Activated T-cell treated with anti-CD3 and anti-CD28 coated beads, Interleukin-2, amount 50 U/mL, for 48 hours (primary cell): ENCODE measurements around the gene GJD2.

Source experiments
- DNase-seq, 2 experiments: peaks; one replicate each; pipeline ENCODE4 v3.0.0-alpha.2; 2020

Gene GJD2

DNA sequence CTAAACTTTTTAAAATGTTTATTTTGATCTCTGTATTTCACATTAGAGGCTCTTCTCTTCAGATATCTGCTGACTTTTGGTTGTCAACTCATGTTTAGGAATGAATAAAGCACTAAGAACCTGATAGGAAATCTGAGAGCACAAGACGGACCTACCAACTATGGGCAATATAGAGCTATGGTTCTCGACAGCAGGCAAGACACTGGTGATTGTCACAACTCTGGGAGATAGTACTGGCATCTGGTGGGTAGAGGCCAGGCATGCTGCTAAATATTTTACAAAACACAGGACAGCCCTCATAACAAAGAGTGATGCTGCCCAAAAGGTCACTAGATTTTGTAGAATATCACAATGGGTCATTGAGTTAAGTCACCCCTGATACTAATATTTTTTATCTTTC is 17.5 kb upstream of the GJD2 start:
- DNase-seq: no peak

DNA sequence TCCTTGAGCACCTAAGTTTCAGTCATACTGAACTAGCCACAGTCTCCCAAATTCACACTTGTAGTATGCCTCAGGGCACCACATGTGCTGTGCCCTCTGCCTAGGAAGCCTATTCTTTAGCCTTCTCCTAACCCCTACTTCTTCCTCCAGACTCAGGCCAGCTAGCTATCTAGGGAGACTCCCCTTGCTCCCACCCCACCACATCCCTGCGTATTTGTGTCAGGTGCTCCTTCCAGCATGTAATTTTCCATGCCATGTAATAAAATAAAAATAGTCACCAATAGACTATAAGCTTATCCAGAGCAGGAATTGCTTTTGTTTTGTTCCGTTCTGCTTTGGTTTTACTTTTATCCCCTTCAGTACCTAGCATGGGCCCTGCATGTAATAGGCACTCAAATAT is 14.9 kb upstream of the GJD2 start:
- DNase-seq: no peak

DNA sequence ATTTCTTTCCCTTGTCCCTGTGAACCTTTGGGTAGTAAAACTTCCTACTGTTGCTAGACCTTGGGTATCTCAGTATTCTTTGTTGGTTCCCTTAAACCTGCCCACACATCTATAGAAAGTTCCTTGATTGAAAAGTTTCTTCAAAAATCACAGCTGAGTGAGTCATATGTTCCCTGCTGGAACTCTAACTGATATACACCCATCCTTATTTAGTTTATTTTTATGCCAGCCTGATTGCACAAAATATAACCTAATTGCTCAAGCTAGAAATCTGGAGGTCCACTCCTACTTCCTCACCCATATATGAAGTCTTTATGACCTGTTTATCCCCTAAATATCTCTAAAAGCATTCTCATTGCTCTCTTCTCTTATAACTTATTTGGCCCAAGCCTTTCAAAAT is 13.7 kb upstream of the GJD2 start:
- DNase-seq: no peak

DNA sequence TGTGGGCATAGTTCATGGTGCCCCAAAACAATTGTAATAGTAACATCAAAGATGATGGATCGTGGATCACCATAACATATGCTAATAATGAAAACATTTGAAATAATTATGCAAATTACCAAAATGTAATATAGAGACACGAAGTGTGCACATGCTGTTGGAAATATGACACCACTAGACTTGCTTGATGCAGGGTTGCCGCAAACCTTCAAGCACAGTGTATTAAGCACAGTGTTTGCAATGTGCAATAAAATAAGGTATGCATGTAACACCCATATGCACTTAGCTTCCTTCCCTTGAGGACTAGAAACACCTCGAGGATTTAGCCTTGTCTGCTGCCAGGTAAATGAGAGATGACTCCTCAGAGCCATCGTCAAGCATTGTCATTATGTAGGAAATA is 10.9 kb upstream of the GJD2 start:
- DNase-seq: no peak

DNA sequence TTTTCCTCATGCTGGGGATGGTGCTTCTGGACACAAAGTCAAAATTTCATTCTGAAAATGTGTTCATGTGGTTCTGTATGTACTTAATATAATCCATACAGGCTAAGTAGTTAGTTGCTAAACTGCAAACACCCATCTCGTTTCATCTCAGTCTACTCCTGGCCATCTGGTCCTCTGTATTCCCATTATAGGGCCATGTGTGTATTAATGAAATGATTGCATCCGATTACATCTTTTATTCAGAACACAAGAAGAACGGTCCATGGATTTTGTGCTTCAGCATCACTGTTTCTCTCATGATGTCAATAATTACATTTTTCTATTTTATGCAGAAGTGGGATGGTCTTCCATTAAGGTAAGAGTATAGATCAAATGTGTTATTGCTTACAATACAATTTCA is 6.1 kb upstream of the GJD2 start:
- no peak for DNase-seq

DNA sequence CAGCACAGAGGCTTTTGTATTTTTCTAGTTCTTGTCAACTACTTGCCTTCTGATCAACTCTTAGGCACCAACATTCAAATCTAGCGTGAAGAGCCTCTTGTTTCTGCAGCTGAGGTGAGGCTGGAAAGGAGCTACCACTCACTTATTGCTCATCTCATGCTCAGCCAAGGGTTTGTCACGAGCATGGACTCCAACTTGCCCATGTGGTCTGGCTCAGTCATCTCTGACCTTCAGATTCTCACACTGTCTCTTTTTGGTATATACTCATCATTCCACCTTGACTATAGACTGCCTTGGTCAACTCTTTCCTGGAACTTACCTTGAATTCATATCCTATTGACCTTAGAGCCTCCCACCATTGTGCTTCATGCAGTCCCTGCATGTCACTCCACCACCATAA is 5.2 kb upstream of the GJD2 start:
- no peak for DNase-seq

DNA sequence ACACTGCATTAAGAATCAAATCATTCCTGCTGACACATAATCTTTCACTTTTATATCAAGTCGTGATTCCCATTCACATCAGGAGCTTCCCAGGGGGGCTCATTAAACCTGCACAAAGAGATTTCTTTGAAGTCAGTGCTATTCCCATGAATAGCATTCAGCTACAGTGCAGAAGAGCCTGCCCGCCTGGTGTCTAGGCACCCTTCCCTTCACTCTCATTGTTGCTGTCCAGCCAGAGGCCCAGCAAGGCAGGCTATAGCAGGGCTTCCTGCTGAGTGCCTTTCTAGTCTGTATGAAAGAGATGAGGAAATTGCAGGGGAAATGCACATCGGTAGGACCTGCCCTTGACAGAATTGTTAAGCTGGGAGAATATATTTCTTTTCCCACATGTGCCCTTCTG is 4.5 kb upstream of the GJD2 start:
- no peak for DNase-seq

DNA sequence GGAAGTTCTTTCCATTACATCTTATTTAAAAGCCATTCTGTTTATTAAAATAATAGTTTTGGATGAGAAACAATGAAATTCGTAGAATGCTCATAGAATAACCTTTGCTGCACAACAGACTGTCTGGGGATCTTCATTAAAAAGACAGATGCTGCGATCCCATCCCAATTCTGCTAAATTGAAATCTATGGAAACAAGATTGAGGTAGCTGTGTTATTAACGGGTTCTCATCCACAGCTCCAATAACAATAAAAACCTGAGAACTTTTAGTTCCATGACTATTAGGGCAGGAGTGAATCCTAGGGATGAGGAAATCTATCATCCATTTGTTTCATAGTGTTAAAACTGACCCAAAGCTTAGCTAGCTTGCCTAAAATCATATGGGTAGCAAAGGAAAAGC is 2.5 kb upstream of the GJD2 start:
- DNase-seq: no peak

DNA sequence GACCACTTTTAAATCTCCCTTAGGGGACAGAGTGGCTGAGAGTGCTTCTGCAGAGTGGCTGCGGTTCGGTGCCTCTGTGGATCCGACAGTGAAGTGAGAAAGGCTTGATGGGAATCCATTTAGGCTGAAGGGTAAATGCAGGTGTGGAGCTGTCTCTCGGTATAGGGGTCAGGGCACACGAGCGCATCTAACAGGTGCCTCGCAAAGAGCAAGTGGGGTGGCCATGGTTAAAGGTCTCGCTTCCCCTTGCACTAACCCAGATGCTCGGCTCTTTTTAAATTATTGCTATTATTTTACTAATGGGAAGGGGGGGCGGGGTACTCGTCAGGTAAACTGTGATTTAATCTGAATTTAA is 598 bp upstream of the GJD2 start:
- DNase-seq: no peak

DNA sequence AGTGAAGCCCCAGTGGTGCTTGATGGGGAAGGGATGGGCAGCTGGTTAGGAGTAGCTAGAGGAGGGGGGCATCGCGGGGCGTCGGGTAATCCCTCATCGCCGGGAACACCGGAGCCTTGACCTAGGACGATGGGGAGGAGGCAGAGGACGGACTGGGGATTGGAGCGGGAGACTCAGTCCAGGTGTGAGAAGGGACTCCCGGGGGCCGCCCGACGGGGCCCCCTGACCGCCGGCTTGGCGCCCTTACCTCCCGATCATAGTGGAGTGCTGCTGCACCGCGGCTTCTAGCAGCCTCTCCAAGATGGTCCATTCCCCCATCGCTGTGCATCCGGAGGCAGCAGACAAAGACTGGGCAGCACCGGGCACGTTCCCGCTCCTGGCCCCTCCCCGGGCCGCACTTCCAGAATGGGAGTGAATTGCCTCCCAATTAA is 612 bp downstream of the GJD2 start:
- DNase-seq: no peak

DNA sequence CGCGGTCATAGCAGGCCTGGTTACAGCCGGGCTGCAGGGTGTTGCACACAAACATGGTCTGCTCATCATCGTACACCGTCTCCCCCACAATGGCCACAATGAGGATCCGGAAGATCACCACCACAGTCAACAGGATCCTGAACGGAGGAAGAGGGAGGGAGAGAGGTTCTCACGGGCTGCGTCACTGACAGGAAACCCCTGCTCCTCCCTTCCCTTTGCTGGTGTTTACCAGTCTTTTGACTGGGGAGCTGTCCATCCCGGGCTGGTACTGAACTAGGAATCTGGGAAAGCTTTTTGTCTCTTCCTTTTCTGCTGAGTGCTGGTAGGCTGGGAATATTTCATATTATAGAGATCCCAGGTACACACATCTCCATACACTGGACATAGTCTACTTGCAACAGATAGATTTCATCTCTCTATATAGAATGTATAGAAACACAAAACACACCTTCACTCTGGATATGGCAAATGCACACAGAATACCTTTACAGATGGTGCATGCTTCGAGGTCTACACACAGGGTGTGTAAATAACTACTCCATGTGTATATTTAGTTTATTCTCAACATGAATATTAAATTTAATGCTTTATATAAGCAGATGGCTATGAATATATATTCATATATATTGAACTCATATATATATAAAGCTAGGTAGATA is 1.4 kb downstream of the GJD2 start:
- DNase-seq: no peak

DNA sequence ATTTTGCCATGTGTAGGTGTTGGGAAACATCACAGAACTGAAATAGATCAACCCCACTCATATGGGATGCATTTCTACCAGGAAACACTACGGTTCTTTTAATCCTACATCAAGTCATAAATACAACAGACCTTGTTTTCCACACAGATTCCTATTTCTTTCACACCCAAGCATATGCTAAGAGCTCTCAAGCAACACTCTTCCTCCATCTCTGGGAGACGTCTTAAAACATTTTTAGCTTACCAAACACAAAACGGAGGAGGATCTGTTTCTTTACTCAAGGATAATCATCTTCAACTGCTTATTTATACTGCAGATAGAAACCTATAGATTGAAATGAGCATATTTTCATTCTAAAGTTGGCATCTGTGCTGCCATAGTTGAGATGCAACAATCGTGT is 5.1 kb downstream of the GJD2 start:
- no peak for DNase-seq

DNA sequence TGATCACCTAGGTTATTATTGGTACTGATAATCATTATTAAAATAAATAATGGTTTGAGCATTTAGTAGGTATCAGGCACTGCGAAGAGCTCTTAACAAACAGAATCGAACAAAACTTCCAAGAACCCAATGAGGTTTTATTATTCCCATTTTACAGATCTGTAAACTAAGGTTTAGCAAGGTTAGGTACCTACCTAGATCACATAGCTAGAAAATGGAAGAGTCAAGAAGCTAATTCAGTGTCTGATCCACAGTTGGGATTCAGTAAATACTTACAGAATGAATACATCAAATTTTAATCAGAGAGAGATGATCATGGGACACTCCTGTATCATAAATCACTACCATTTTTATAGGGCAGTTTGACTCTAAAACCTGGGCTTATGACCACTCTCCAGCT is 15.5 kb downstream of the GJD2 start:
- DNase-seq: no peak

DNA sequence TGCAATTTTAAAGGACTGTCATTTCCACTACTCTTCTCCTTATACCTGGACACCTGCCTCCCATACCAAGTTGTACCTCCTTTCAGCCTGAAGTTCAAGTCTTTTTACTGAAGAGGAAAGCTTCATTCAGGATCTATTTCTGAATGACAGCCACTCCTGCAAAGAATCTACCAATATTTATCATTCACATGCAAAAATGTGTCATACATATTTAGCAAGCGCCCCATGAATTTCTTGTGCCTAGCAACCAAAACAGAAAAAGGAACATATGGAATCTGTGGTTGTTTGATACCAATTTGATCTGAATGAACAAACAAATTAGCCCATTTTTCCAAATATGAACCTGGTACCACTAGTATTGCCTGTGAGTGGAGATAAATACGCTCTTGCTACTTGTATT is 16.8 kb downstream of the GJD2 start:
- DNase-seq: no peak

DNA sequence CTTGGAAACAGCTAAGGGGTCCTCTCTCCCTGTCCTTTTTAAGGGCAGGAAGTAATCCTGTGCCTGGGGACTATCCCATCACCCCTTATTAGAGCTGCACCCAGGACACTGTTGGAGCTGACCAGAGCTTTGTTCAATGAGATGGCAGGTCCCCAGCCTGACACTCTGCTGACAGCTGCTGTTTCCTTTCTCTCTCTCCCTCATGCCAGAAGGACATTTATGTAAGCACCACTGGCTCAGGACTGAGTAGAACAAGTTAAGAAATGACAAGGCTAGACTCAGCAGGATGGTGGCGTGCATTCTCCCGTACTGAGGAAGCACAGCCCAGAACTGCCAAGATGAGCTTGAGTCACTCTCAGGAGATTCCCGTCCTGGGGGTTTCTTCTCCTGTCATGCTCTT is 17.3 kb downstream of the GJD2 start:
- DNase-seq: no peak

DNA sequence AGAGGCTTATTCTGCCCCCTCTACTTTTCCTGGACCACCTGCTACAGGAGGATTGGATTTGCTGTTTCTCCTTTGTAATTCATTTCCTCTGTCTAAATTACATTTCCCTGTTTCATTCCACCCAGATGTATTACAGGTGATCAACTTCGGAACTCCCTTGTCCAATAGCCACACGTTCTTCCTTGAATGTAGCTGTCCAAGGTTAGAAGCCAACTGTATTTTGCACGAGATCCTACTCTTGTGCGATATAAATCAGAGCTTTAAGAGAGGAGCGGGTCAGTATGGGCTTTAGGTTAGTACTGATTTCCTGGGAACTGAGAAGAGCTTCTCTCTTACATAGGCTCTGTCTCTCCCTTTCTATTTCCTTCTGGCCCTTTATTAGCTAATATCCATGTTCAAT is 20.5 kb downstream of the GJD2 start:
- DNase-seq: no peak

DNA sequence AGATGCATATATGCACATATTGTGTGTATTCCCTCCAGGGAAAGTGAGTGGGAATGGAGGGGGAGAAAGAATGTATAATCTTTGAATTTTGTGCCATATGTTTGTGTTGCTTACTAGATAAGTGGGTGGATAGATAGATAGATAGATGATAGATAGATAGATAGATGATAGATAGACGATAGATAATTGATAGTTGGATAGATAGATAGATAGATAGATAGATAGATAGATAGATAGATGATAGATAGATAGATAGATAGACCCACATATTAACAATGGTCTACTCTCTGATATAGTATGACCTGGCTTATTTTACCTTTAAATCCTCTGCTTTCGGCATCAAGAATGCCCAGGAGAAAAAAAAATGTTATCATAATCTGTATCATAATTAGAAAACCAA is 21.2 kb downstream of the GJD2 start:
- no peak for DNase-seq

DNA sequence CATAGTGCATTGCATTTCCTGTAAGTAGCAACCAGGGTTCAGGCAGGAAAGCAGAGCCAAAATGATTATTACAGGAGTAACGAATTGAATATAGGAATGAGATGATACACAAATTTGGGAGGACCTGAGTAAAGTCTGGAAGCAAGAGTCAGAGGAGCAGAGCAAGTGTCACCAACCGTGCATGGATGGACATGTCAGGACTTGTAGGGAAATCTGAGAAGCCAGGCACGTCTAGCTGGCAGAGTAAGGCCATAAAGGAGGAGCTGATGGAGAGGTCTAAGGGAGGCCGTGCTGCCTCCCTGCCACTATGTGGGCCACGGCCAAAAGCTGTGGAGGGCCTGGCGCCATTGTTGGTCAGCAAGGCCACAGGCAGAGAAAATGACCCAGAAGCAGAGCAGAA is 22.4 kb downstream of the GJD2 start:
- DNase-seq: no peak

DNA sequence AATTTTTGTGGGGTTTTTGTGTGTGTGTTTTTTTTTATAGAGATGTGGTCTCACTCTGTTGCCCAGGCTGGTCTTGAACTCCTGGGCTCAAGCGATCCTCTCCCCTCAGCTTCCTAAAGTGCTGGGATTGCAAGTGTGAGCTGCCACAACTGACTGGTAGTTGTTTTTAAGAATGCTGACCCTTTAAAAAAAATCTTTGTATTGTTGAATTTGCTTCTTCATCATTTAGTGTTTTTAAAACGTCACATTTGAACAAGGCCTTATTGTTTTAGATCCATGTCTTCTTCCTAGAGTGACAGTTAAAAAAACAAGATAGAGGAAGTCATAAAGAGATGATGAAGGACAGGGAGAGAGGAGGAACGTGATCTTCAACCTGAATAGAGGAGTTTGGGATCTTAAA is 24.1 kb downstream of the GJD2 start:
- no peak for DNase-seq

DNA sequence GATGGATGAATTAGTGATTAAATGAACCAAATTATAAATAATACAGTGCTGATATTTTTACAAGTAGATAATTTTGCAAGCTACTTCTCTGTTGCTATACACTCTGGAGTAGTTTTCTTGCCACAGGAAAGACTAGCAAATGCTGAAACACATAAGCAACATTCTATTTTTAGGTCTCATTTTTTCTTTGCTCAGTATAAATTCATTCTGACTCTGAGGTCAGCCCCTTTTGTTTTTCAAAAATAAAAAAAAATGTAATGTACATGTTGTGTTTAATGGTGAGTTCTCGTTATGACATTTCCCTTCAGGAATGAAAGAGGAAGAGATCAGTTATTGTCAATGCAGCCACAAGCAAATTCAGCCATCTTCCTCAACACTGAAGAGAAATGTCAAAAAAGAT is 24.9 kb downstream of the GJD2 start:
- DNase-seq: no peak

DNA sequence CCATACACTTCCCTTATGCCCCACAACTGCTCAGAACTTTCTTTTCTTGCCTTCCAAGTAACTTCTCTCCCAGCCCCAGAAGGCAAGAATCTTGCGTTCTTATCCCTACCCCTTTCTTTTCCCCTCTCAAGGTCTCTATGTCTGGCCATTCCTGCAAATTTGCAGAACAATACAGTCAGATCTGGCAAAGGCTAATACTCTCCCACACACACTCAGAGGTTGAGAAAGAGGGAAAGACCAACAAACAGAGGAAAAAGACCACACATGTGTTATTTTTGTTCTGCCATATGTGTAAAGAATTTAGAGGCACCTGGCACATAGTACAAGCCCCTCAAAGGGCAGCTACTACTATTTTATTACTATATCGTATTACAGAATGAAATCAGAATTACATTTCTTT is 25.7 kb downstream of the GJD2 start:
- DNase-seq: no peak

DNA sequence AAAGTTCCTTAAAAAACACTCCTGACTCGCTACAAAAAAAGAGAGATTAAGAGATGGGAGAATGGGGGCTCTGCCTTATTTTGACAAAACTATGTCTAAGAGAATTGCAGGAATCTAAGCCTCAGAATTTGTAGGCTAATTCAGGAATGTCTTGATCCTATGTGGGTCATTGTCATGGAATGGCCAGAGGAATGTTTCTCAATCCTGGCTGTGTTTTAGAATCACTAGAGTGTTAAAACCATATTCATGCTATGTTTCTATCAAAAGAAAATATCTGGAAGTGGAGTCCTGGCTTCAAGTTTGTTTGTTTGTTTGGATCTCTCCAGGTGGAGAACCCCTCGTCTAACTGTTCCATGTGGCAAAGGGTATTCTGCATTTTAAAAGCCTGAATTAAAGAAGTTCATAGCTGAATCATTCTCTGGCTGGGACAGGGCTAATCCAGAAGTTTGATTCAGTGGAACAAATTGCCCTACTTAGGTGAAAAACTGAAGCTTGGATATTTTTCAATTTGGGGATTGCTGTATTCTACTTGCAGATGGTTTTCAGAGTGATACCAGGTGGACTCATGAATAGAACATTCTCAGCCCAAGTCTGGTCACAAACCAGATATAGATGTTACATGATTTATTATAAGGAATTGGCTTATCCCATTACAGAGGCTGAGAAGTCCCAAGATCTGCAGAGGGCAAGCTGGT is 28.2 kb downstream of the GJD2 start:
- no peak for DNase-seq

DNA sequence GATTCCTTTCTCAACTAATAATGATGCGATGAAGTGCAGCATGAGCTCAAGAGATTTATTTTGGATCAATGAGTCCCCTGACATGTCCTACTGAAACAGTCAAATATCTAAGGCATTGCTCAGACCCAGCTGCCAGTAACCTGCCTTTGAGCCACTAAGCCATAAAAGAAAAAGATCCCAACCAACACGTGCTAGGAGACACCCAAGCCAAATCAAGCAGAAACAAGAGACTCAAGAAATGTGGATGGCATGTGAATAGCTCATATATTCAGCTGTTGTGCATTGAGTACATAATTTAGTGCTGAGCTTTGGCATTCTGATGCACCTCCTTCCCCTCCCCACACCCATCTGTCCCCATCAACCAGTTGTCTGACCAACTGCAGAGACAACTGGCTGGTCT is 29.2 kb downstream of the GJD2 start:
- no peak for DNase-seq

DNA sequence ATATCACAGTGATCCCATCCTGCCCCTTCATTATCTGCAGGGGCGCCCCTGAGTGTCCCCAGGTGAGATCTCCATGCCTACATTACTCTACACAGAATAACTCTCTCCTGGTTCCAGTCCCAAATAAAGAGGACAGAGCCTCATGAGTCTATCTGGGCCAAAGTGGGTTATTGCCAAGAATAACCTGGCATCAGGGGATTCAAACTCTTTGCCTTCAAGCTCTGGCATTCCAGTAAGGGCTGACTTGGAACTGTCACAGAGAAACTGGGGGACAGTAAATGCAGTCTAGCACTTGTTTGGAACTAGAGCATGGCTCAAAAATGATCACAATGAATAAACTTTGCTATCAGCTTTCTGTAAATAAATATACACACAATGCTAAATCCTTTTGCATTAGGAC is 30.3 kb downstream of the GJD2 start:
- no peak for DNase-seq

DNA sequence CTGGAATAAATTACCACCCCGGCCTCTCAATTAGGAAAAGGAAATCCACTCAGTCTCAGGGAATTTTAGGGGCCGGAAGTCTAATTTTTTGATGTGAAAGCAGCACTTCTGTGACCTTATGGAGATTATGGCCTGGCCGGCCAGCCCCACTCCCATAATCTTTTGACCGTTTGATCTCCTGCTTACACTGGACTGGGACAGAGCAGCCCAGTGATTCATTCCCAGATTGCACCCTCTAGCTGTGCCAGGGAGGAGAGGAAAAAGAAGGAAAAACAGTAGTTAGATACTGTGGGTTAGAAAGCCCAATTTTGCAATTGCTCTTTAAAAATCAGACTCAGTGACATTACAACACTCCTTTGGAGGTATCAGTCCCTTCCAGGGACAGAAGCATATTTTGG is 32.4 kb downstream of the GJD2 start:
- no peak for DNase-seq
